Panc1 (cell line): ENCODE data around the gene ACVR1B.

ENCODE experiments used
- POLR2AphosphoS5 ChIP-seq: IDR thresholded peaks from 2 replicates; pipeline ENCODE4 v1.6.1; 2012; ENCODE audit warnings: mild to moderate bottlenecking, low read depth, low read length, moderate library complexity
- SIN3A ChIP-seq: IDR thresholded peaks from 2 replicates; pipeline ENCODE4 v1.6.1; 2012; ENCODE audit warnings: low read depth, mild to moderate bottlenecking, low read length, moderate library complexity, borderline replicate concordance; ENCODE audit not compliant: insufficient read depth
- TCF7L2 ChIP-seq: IDR thresholded peaks from 2 replicates; pipeline ENCODE4 v1.6.1; 2011; ENCODE audit warnings: mild to moderate bottlenecking, low read depth, low read length, inconsistent platforms
- TF ChIP-seq, protein P1 (sequence below): fragments of 450-650 bp; IDR thresholded peaks from 2 replicates; pipeline ENCODE4 v1.5.1; 2017; ENCODE audit warnings: mild to moderate bottlenecking
- TF ChIP-seq, protein P2 (sequence below), 2 experiments: IDR thresholded peaks; 2 replicates each; pipeline ENCODE4 v1.6.1; 2011 to 2012; ENCODE audit warnings: low read depth in 2 of 2, control low read depth in 1 of 2, low read length in 1 of 2, mild to moderate bottlenecking in 1 of 2, moderate library complexity in 1 of 2; ENCODE audit not compliant: insufficient read depth in 1 of 2

DNA sequence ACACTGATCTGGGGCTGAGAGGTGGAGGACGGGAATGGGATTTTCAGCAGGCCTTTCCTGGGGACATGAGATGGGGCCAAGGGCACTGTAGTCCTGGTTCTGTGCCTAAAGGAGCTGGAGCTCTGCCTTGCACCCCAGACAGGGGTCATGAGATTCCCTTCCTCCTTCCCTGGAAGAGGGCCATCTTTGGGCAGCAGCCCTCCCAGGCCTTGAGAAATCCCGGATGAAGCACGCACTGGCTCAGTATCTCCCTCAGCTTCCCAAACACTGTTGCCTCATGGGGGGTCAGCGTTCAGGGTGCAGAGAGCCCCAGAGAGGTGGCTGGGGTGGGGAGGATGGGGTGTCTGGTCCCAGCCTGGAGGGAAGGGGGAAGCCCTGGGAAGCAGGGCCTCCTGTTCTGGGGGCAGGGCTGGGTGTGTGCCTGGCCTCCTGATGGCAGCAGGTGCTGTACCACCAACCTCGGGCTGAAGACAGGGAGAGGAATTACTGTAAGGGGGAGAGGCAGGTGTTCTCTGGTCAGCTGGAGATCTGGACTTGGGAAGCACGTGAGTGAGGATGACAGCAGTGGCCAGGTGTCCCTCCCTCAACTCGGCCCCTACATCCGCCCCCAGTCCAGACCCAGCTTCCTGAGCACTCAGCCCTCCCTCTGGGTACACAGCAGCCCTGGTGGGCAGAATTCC lies 91.3 kb downstream of the ACVR1B start:
- TF ChIP-seq, protein P1, sequence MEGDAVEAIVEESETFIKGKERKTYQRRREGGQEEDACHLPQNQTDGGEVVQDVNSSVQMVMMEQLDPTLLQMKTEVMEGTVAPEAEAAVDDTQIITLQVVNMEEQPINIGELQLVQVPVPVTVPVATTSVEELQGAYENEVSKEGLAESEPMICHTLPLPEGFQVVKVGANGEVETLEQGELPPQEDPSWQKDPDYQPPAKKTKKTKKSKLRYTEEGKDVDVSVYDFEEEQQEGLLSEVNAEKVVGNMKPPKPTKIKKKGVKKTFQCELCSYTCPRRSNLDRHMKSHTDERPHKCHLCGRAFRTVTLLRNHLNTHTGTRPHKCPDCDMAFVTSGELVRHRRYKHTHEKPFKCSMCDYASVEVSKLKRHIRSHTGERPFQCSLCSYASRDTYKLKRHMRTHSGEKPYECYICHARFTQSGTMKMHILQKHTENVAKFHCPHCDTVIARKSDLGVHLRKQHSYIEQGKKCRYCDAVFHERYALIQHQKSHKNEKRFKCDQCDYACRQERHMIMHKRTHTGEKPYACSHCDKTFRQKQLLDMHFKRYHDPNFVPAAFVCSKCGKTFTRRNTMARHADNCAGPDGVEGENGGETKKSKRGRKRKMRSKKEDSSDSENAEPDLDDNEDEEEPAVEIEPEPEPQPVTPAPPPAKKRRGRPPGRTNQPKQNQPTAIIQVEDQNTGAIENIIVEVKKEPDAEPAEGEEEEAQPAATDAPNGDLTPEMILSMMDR, result no peak
- TF ChIP-seq, protein P2, sequence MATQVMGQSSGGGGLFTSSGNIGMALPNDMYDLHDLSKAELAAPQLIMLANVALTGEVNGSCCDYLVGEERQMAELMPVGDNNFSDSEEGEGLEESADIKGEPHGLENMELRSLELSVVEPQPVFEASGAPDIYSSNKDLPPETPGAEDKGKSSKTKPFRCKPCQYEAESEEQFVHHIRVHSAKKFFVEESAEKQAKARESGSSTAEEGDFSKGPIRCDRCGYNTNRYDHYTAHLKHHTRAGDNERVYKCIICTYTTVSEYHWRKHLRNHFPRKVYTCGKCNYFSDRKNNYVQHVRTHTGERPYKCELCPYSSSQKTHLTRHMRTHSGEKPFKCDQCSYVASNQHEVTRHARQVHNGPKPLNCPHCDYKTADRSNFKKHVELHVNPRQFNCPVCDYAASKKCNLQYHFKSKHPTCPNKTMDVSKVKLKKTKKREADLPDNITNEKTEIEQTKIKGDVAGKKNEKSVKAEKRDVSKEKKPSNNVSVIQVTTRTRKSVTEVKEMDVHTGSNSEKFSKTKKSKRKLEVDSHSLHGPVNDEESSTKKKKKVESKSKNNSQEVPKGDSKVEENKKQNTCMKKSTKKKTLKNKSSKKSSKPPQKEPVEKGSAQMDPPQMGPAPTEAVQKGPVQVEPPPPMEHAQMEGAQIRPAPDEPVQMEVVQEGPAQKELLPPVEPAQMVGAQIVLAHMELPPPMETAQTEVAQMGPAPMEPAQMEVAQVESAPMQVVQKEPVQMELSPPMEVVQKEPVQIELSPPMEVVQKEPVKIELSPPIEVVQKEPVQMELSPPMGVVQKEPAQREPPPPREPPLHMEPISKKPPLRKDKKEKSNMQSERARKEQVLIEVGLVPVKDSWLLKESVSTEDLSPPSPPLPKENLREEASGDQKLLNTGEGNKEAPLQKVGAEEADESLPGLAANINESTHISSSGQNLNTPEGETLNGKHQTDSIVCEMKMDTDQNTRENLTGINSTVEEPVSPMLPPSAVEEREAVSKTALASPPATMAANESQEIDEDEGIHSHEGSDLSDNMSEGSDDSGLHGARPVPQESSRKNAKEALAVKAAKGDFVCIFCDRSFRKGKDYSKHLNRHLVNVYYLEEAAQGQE (IDR thresholded peaks at IDR 0.05; ENCODE audit: insufficient read depth in 1 of 2, low read depth in 2 of 2, low read length in 1 of 2), result no peak
- TF ChIP-seq TCF7L2 (no peak), SIN3A (no peak), POLR2AphosphoS5 (no peak)
